Measurements from ENCODE around the gene CHST11. TPM values are rescaled to one million over a fixed set of nuclear protein-coding genes. Genes with fewer than 3 reads are reported as not detected.

The CHST11 gene
- total and polyA plus RNA-seq, 2 of the 4 experiments (the other 2 are of a cell fraction) = 1.4 to 2.7 TPM

- no peak overlapping the region for H4K8ac ChIP-seq (ENCODE audit: low read depth in 2 of 2, low read length in 2 of 2)
- no peak overlapping the region for H2AK9ac ChIP-seq (replicated peaks; ENCODE audit: low read depth, low read length, poor library complexity)
- WGBS, 2 experiments (ENCODE audit: extremely low coverage in 2 of 2, insufficient read length in 1 of 2) = 17% methylated on average over 1 of the region's 6 CpGs; no CpG with 5 or more reads in 1 of the 2 experiments
- H3K18ac ChIP-seq (ENCODE audit: low read depth, low read length) = no peak overlapping the region
- H3K9ac ChIP-seq (ENCODE audit: low read depth, low read length) = no peak overlapping the region
- ChIA-PET CTCF (no interaction called here), POLR2A (ENCODE audit: unreplicated experiment) (no interaction called here)
- H3K4me2 ChIP-seq (ENCODE audit: low read depth, low read length) = no peak overlapping the region
- no peak overlapping the region for H2BK5ac ChIP-seq (ENCODE audit: low read depth, low read length, poor library complexity, severe bottlenecking)
- H4K5ac ChIP-seq (ENCODE audit: low read depth, low read length) = no peak overlapping the region
- dilution Hi-C loops (cut with HindIII; ENCODE audit: low sequenced_read_pairs, unreplicated experiment) (no loop called here), intact Hi-C loops (cut with micrococcal nuclease) (no loop called here), in situ Hi-C loops (cut with MboI; ENCODE audit: low sequenced_read_pairs) (no loop called here)
- H3K79me1 ChIP-seq (ENCODE audit: low read depth in 1 of 2, low read length in 2 of 2) = no peaks in the 10 kb centered on the region
- no peak overlapping the region for H3K4ac ChIP-seq (ENCODE audit: low read depth, low read length)
- H2AK5ac ChIP-seq (ENCODE audit: low read depth, low read length) = no peak overlapping the region
- H3K14ac ChIP-seq (replicated peaks; ENCODE audit: low read depth, low read length) = no peak overlapping the region
- H3K23ac ChIP-seq (ENCODE audit: low read depth, low read length) = no peak overlapping the region
- TF ChIP-seq MAFK (IDR thresholded peaks at IDR 0.05; ENCODE audit: low read depth, low read length) (no peak), MAZ (IDR thresholded peaks at IDR 0.05; ENCODE audit: borderline replicate concordance, low read depth, low read length) (no peak), CHD1 (IDR thresholded peaks at IDR 0.05; ENCODE audit: low read depth, low read length) (no peak), RFX5 (IDR thresholded peaks at IDR 0.05; ENCODE audit: low read depth, low read length) (no peak), MXI1 (IDR thresholded peaks at IDR 0.05; ENCODE audit: borderline replicate concordance, low read depth, low read length) (no peak), RCOR1 (IDR thresholded peaks at IDR 0.05; ENCODE audit: insufficient replicate concordance, low read length) (no peak), BHLHE40 (IDR thresholded peaks at IDR 0.05; ENCODE audit: low read depth, low read length) (no peak), POLR2A (IDR thresholded peaks at IDR 0.05; ENCODE audit: low read depth, low read length) (no peak), CEBPB (IDR thresholded peaks at IDR 0.05; ENCODE audit: low read depth, low read length) (no peak), NFE2L2 (IDR thresholded peaks at IDR 0.05; ENCODE audit: low read depth, low read length) (no peak), FOS (IDR thresholded peaks at IDR 0.05; ENCODE audit: low read depth, low read length) (no peak), SMC3 (IDR thresholded peaks at IDR 0.05; ENCODE audit: low read depth, low read length) (no peak), RAD21 (IDR thresholded peaks at IDR 0.05; ENCODE audit: low read length) (no peak), CTCF (conservative IDR thresholded peaks at IDR 0.05; ENCODE audit: low read depth, low read length) (no peak)
- TF ChIP-seq, protein P1, sequence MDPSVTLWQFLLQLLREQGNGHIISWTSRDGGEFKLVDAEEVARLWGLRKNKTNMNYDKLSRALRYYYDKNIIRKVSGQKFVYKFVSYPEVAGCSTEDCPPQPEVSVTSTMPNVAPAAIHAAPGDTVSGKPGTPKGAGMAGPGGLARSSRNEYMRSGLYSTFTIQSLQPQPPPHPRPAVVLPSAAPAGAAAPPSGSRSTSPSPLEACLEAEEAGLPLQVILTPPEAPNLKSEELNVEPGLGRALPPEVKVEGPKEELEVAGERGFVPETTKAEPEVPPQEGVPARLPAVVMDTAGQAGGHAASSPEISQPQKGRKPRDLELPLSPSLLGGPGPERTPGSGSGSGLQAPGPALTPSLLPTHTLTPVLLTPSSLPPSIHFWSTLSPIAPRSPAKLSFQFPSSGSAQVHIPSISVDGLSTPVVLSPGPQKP (IDR thresholded peaks at IDR 0.05; ENCODE audit: borderline replicate concordance, low read depth, low read length) = no peak
- TF ChIP-seq, protein P2, sequence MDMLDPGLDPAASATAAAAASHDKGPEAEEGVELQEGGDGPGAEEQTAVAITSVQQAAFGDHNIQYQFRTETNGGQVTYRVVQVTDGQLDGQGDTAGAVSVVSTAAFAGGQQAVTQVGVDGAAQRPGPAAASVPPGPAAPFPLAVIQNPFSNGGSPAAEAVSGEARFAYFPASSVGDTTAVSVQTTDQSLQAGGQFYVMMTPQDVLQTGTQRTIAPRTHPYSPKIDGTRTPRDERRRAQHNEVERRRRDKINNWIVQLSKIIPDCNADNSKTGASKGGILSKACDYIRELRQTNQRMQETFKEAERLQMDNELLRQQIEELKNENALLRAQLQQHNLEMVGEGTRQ (IDR thresholded peaks at IDR 0.05; ENCODE audit: low read depth, low read length) = no peak
- no peaks in the 10 kb centered on the region for H3K4me1 ChIP-seq (ENCODE audit: control insufficient read depth, insufficient read depth, low read length)
- H2AFZ ChIP-seq (replicated peaks; ENCODE audit: low read length, poor library complexity) = no peak overlapping the region
- no peak overlapping the region for H2BK20ac ChIP-seq (ENCODE audit: low read depth, low read length)
- no peak overlapping the region for H4K91ac ChIP-seq (ENCODE audit: insufficient read depth, low read depth, low read length)
- no peaks in the 10 kb centered on the region for H4K20me1 ChIP-seq (ENCODE audit: insufficient read depth, low read length)
- no peak for ATAC-seq (ENCODE audit: low read depth)
- H3K4me3 ChIP-seq (ENCODE audit: insufficient read depth, low read depth, low read length) = no peak overlapping the region
- no peaks in the 10 kb centered on the region for H3K9me1 ChIP-seq (ENCODE audit: insufficient read depth, low read length)
- H3K27me3 ChIP-seq (ENCODE audit: control insufficient read depth, insufficient read depth, low read length) = peaks cover 33% of the 10 kb centered on the region
- H3K56ac ChIP-seq (ENCODE audit: extremely low read depth, insufficient read depth, low read length) = no peak overlapping the region
- no peaks in the 10 kb centered on the region for H3K36me3 ChIP-seq (ENCODE audit: control insufficient read depth, insufficient read depth, low read length)
- no peak overlapping the region for H3K27ac ChIP-seq (ENCODE audit: insufficient read depth, low read length)
- no peaks in the 10 kb centered on the region for H3K9me3 ChIP-seq (ENCODE audit: control insufficient read depth, insufficient read depth, low read length)
- no TSS peak for BruUV-seq (replicated peaks)
- no peak overlapping the region for H2BK120ac ChIP-seq (ENCODE audit: low read depth, low read length)
- no peak for DNase-seq
- no peak overlapping the region for H2BK15ac ChIP-seq (ENCODE audit: low read depth, low read length)
These were observed 42.0 kb upstream of the CHST11 start for GRCh38 chr12:104414581-104415341.
